ENCODE results near the gene RHOG.

DNA sequence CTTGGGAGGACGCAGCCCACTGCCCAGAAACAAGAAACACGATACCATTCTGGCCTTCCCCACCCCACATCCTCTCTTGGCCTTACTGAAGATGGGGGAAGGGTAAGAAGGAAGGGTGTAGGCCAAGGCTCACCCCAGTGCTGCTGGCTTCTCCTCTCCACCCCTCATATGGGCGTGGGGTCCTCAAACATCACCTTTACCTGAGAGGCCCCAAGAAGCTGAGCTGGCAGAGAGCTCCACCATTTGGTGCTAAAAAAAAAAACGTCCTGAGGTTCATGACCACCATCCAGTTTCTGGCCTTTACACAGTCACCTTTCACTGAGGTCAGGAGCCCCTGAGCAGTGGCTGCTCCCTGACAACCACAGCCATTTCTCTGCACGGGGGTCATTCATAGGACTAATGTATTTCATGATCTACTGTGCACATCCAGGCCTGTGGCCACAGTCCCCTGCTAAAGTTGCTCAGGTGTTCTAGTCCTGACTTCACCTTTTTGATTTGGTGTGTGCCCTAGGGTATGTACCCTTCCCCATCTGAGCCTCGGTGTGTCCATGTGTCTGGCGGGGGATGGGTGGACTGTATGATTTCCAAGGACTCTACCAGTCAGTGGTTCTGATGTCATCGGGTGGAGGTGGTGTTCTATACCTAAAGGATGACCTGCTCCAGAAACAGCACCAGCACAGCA lies 15.1 kb downstream of the RHOG start:
- no peak for TF ChIP-seq POLR2A (IDR thresholded peaks at IDR 0.05)
- TF ChIP-seq, protein P1, sequence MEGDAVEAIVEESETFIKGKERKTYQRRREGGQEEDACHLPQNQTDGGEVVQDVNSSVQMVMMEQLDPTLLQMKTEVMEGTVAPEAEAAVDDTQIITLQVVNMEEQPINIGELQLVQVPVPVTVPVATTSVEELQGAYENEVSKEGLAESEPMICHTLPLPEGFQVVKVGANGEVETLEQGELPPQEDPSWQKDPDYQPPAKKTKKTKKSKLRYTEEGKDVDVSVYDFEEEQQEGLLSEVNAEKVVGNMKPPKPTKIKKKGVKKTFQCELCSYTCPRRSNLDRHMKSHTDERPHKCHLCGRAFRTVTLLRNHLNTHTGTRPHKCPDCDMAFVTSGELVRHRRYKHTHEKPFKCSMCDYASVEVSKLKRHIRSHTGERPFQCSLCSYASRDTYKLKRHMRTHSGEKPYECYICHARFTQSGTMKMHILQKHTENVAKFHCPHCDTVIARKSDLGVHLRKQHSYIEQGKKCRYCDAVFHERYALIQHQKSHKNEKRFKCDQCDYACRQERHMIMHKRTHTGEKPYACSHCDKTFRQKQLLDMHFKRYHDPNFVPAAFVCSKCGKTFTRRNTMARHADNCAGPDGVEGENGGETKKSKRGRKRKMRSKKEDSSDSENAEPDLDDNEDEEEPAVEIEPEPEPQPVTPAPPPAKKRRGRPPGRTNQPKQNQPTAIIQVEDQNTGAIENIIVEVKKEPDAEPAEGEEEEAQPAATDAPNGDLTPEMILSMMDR (IDR thresholded peaks at IDR 0.05), result no peak
